ENCODE results near the gene LRIG1.

The LRIG1 gene

GRCh38 chr3:66377800-66378199 lies 123.0 kb downstream of the LRIG1 start:
- H3K79me2 ChIP-seq (ENCODE audit: control insufficient read depth, low read length), result no peaks in the 10 kb centered on the region
- TF ChIP-seq, protein P1, sequence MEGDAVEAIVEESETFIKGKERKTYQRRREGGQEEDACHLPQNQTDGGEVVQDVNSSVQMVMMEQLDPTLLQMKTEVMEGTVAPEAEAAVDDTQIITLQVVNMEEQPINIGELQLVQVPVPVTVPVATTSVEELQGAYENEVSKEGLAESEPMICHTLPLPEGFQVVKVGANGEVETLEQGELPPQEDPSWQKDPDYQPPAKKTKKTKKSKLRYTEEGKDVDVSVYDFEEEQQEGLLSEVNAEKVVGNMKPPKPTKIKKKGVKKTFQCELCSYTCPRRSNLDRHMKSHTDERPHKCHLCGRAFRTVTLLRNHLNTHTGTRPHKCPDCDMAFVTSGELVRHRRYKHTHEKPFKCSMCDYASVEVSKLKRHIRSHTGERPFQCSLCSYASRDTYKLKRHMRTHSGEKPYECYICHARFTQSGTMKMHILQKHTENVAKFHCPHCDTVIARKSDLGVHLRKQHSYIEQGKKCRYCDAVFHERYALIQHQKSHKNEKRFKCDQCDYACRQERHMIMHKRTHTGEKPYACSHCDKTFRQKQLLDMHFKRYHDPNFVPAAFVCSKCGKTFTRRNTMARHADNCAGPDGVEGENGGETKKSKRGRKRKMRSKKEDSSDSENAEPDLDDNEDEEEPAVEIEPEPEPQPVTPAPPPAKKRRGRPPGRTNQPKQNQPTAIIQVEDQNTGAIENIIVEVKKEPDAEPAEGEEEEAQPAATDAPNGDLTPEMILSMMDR (IDR thresholded peaks at IDR 0.05; ENCODE audit: low read depth, low read length, poor library complexity, severe bottlenecking), result no peak
- no peak for TF ChIP-seq EZH2phosphoT487 (IDR thresholded peaks at IDR 0.05; ENCODE audit: borderline replicate concordance, low read length)
- H3F3A ChIP-seq (ENCODE audit: control insufficient read depth, insufficient read depth), result peaks cover 9% of the 10 kb centered on the region; the same call in 1 of the 2 replicates
- no peak overlapping the region for H3K27ac ChIP-seq (ENCODE audit: low read depth, low read length)
- no peak overlapping the region for H3K4me3 ChIP-seq (ENCODE audit: low read length)
- H3K36me3 ChIP-seq (ENCODE audit: control insufficient read depth, low read length), result peaks cover 92% of the 10 kb centered on the region
- H3K4me2 ChIP-seq (ENCODE audit: low read length), result no peak overlapping the region
- H3K27me3 ChIP-seq (ENCODE audit: control insufficient read depth, low read length), result no peaks in the 10 kb centered on the region
- H3K9me2 ChIP-seq (replicated peaks; ENCODE audit: control insufficient read depth, low read length), result no peaks in the 10 kb centered on the region
- peaks cover 5% of the 10 kb centered on the region for H3K4me1 ChIP-seq (ENCODE audit: control insufficient read depth, low read length)
- no peaks in the 10 kb centered on the region for H3K9me3 ChIP-seq (ENCODE audit: control insufficient read depth, insufficient read depth, low read length)
- H4K20me1 ChIP-seq (ENCODE audit: control insufficient read depth, insufficient read depth, low read depth, low read length), result no peaks in the 10 kb centered on the region

DNA sequence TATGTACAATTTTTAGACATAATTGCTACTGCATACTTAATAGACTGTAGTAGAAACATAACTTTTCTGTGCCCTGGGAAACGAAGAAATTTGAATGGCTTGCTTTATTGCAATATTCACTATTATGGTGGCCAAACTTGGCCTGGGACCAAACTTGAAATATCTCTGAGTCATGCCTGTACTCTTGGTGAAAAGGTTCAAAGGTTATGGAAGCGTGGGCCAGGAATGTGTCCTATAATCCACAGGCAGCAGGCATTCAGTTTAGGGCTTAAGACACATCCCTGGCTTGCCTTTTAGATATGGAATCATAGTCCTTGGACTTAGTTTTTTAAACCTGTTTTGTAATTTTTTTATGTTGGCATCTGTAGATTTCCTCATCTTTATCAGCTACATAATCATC lies 124.3 kb downstream of the LRIG1 start:
- Histone ChIP-seq H3K36me3 (ENCODE audit: control insufficient read depth, low read length) (peaks cover 83% of the 10 kb centered on the region), H4K20me1 (ENCODE audit: control insufficient read depth, insufficient read depth, low read depth, low read length) (no peaks in the 10 kb centered on the region), H3K4me2 (ENCODE audit: low read length) (no peak overlapping the region)

GRCh38 chr3:66372681-66373350 lies 128.0 kb downstream of the LRIG1 start:
- TF ChIP-seq, protein P1 (IDR thresholded peaks at IDR 0.05; ENCODE audit: low read depth, low read length, poor library complexity, severe bottlenecking), result peak; percentile 36
- TF ChIP-seq EZH2phosphoT487 (IDR thresholded peaks at IDR 0.05; ENCODE audit: borderline replicate concordance, low read length), result no peak

More for the DNA sequence above, 124.3 kb downstream of the LRIG1 start:
- H3K79me2 ChIP-seq (ENCODE audit: control insufficient read depth, low read length), result no peaks in the 10 kb centered on the region
- TF ChIP-seq EZH2phosphoT487 (IDR thresholded peaks at IDR 0.05; ENCODE audit: borderline replicate concordance, low read length), result no peak
- TF ChIP-seq, protein P1 (IDR thresholded peaks at IDR 0.05; ENCODE audit: low read depth, low read length, poor library complexity, severe bottlenecking), result no peak
- H3K27ac ChIP-seq (ENCODE audit: low read depth, low read length), result no peak overlapping the region
- H3K27me3 ChIP-seq (ENCODE audit: control insufficient read depth, low read length), result no peaks in the 10 kb centered on the region
- no peak overlapping the region for H3K4me3 ChIP-seq (ENCODE audit: low read length)
- no peaks in the 10 kb centered on the region for H3K9me3 ChIP-seq (ENCODE audit: control insufficient read depth, insufficient read depth, low read length)
- no peaks in the 10 kb centered on the region for H3K9me2 ChIP-seq (replicated peaks; ENCODE audit: control insufficient read depth, low read length)
- H3F3A ChIP-seq (ENCODE audit: control insufficient read depth, insufficient read depth), result peaks cover 12% of the 10 kb centered on the region; the same call in 1 of the 2 replicates
- peaks cover 17% of the 10 kb centered on the region for H3K4me1 ChIP-seq (ENCODE audit: control insufficient read depth, low read length)

More at GRCh38 chr3:66372681-66373350, 128.0 kb downstream of the LRIG1 start:
- no peaks in the 10 kb centered on the region for H3K9me3 ChIP-seq (ENCODE audit: control insufficient read depth, insufficient read depth, low read length)
- peak overlapping the region; percentile 51 for H3K27ac ChIP-seq (ENCODE audit: low read depth, low read length)
- H3K4me3 ChIP-seq (ENCODE audit: low read length), result no peak overlapping the region
- peaks cover 55% of the 10 kb centered on the region for H3K4me1 ChIP-seq (ENCODE audit: control insufficient read depth, low read length)
- no peak overlapping the region for H3K4me2 ChIP-seq (ENCODE audit: low read length)
- no peaks in the 10 kb centered on the region for H3K27me3 ChIP-seq (ENCODE audit: control insufficient read depth, low read length)
- peaks cover 8% of the 10 kb centered on the region; the same call in 1 of the 2 replicates for H3F3A ChIP-seq (ENCODE audit: control insufficient read depth, insufficient read depth)
- peaks cover 52% of the 10 kb centered on the region for H3K36me3 ChIP-seq (ENCODE audit: control insufficient read depth, low read length)
- H4K20me1 ChIP-seq (ENCODE audit: control insufficient read depth, insufficient read depth, low read depth, low read length), result no peaks in the 10 kb centered on the region
- H3K9me2 ChIP-seq (replicated peaks; ENCODE audit: control insufficient read depth, low read length), result no peaks in the 10 kb centered on the region
- no peaks in the 10 kb centered on the region for H3K79me2 ChIP-seq (ENCODE audit: control insufficient read depth, low read length)
